ENCODE measurements around the gene HPCAL1. TPM values are rescaled to one million over a fixed set of nuclear protein-coding genes. Genes with fewer than 3 reads are reported as not detected.
A peak's percentile ranks its signal among the peaks of the same experiment; 100 is the strongest.

Gene HPCAL1
- total and polyA plus RNA-seq, 7 experiments from 2014 or later = 44.9 to 137 (median 89.2) TPM

GRCh38 chr2:10471046-10471571 lies 168.4 kb downstream of the HPCAL1 start:
- H3K4me1 ChIP-seq (ENCODE audit: control insufficient read depth in 2 of 2, insufficient read depth in 2 of 2, low read length in 2 of 2) = no peaks in the 10 kb centered on the region
- no peaks in the 10 kb centered on the region for H3K36me3 ChIP-seq (ENCODE audit: control insufficient read depth in 2 of 3, insufficient read depth in 3 of 3, low read length in 3 of 3)
- H3K36me3 Mint-ChIP-seq = no peaks in the 10 kb centered on the region
- H3K4me3 Mint-ChIP-seq = no peak overlapping the region
- no peaks in the 10 kb centered on the region for H3K4me1 Mint-ChIP-seq
- ChIA-PET CTCF (no interaction called here), POLR2A (no interaction called here)
- H3K9me3 ChIP-seq (ENCODE audit: control insufficient read depth in 2 of 3, low read length in 3 of 3) = no peaks in the 10 kb centered on the region
- no peak for ATAC-seq
- H3K27me3 ChIP-seq (ENCODE audit: control insufficient read depth in 2 of 2, insufficient read depth in 2 of 2, low read length in 2 of 2) = no peaks in the 10 kb centered on the region
- no peak for DNase-seq
- H3K4me3 ChIP-seq (ENCODE audit: low read length) = no peak overlapping the region
- no peak overlapping the region for H3K27ac ChIP-seq (ENCODE audit: low read depth, low read length)
- H3K27me3 Mint-ChIP-seq = peaks cover 0 to 3% (median 0%) of the 10 kb centered on the region in 5 donors
- no peaks in the 10 kb centered on the region for H3K9me3 Mint-ChIP-seq
- intact Hi-C loops (cut with micrococcal nuclease) = no loop called here
- H3K27ac Mint-ChIP-seq = no peak overlapping the region

- H3K36me3 ChIP-seq (ENCODE audit: control insufficient read depth in 2 of 3, insufficient read depth in 3 of 3, low read length in 3 of 3) = no peaks in the 10 kb centered on the region
- intact Hi-C loops (cut with micrococcal nuclease) = no loop called here
- no peaks in the 10 kb centered on the region for H3K4me1 ChIP-seq (ENCODE audit: control insufficient read depth in 2 of 2, insufficient read depth in 2 of 2, low read length in 2 of 2)
- ATAC-seq = no peak
- H3K27ac Mint-ChIP-seq = no peak overlapping the region
- no peaks in the 10 kb centered on the region for H3K36me3 Mint-ChIP-seq
- ChIA-PET POLR2A (no interaction called here), CTCF (interaction anchor here (0.6 kb wide), 1 partner anchor 16 kb away, joined by 3 read pairs; no protein-coding TSS in a partner anchor)
- no peaks in the 10 kb centered on the region for H3K9me3 ChIP-seq (ENCODE audit: control insufficient read depth in 2 of 3, low read length in 3 of 3)
- H3K4me3 Mint-ChIP-seq = no peak overlapping the region
- H3K9me3 Mint-ChIP-seq = no peaks in the 10 kb centered on the region
- H3K27ac ChIP-seq (ENCODE audit: low read depth, low read length) = no peak overlapping the region
- H3K4me1 Mint-ChIP-seq = peaks cover 0 to 3% (median 3%) of the 10 kb centered on the region in 7 donors
- H3K27me3 ChIP-seq (ENCODE audit: control insufficient read depth in 2 of 2, insufficient read depth in 2 of 2, low read length in 2 of 2) = no peaks in the 10 kb centered on the region
- DNase-seq = no peak
- H3K4me3 ChIP-seq (ENCODE audit: low read length) = no peak overlapping the region
- H3K27me3 Mint-ChIP-seq = peaks cover 0 to 3% (median 0%) of the 10 kb centered on the region in 5 donors
These were observed 169.3 kb downstream of the HPCAL1 start for GRCh38 chr2:10471955-10472354.

- Mint-ChIP-seq H3K4me1 (peaks cover 6 to 14% (median 7%) of the 10 kb centered on the region in 7 donors), H3K36me3 (no peaks in the 10 kb centered on the region), H3K9me3 (no peaks in the 10 kb centered on the region), H3K27me3 (peaks cover 0 to 3% (median 0%) of the 10 kb centered on the region in 5 donors), H3K4me3 (no peak overlapping the region), H3K27ac (no peak overlapping the region)
- H3K36me3 ChIP-seq (ENCODE audit: control insufficient read depth in 2 of 3, insufficient read depth in 3 of 3, low read length in 3 of 3) = no peaks in the 10 kb centered on the region
- H3K4me1 ChIP-seq (ENCODE audit: control insufficient read depth in 2 of 2, insufficient read depth in 2 of 2, low read length in 2 of 2) = peaks cover 0 to 6% of the 10 kb centered on the region in 2 donors
- DNase-seq = no peak
- no peak for ATAC-seq
- CTCF ChIA-PET = no interaction called here
- H3K27me3 ChIP-seq (ENCODE audit: control insufficient read depth in 2 of 2, insufficient read depth in 2 of 2, low read length in 2 of 2) = no peaks in the 10 kb centered on the region
- H3K9me3 ChIP-seq (ENCODE audit: control insufficient read depth in 2 of 3, low read length in 3 of 3) = no peaks in the 10 kb centered on the region
- H3K4me3 ChIP-seq (ENCODE audit: low read length) = no peak overlapping the region
- no peak overlapping the region for H3K27ac ChIP-seq (ENCODE audit: low read depth, low read length)
- intact Hi-C loops (cut with micrococcal nuclease) = no loop called here
- POLR2A ChIA-PET = no interaction called here
These were observed 170.5 kb downstream of the HPCAL1 start for GRCh38 chr2:10473121-10473756.

- DNase-seq = no peak
- intact Hi-C loops (cut with micrococcal nuclease) = no loop called here
- no peak overlapping the region for H3K27ac Mint-ChIP-seq
These were observed 172.6 kb downstream of the HPCAL1 start for GRCh38 chr2:10475221-10475722.

GRCh38 chr2:10475811-10476660 lies 173.3 kb downstream of the HPCAL1 start:
- Mint-ChIP-seq H3K4me1 (peaks cover 7 to 19% (median 13%) of the 10 kb centered on the region in 7 donors), H3K27me3 (peaks cover 0 to 6% (median 0%) of the 10 kb centered on the region in 5 donors), H3K36me3 (no peaks in the 10 kb centered on the region), H3K9me3 (no peaks in the 10 kb centered on the region), H3K4me3 (no peak overlapping the region), H3K27ac (peak overlapping the region in 1 of 9 donors; percentile 33)
- Histone ChIP-seq H3K9me3 (ENCODE audit: control insufficient read depth in 2 of 3, low read length in 3 of 3) (no peaks in the 10 kb centered on the region), H3K4me1 (ENCODE audit: control insufficient read depth in 2 of 2, insufficient read depth in 2 of 2, low read length in 2 of 2) (peaks cover 0 to 6% of the 10 kb centered on the region in 2 donors), H3K4me3 (ENCODE audit: low read length) (no peak overlapping the region), H3K27ac (ENCODE audit: low read depth, low read length) (no peak overlapping the region), H3K36me3 (ENCODE audit: control insufficient read depth in 2 of 3, insufficient read depth in 3 of 3, low read length in 3 of 3) (no peaks in the 10 kb centered on the region), H3K27me3 (ENCODE audit: control insufficient read depth in 2 of 2, insufficient read depth in 2 of 2, low read length in 2 of 2) (no peaks in the 10 kb centered on the region)
- ChIA-PET CTCF (no interaction called here), POLR2A (no interaction called here)
- intact Hi-C loops (cut with micrococcal nuclease) = no loop called here
- no peak for ATAC-seq
- DNase-seq = no peak

More at GRCh38 chr2:10475221-10475722, 172.6 kb downstream of the HPCAL1 start:
- POLR2A ChIA-PET = no interaction called here
- H3K4me3 Mint-ChIP-seq = no peak overlapping the region
- Histone ChIP-seq H3K4me1 (ENCODE audit: control insufficient read depth in 2 of 2, insufficient read depth in 2 of 2, low read length in 2 of 2) (peaks cover 0 to 6% of the 10 kb centered on the region in 2 donors), H3K4me3 (ENCODE audit: low read length) (no peak overlapping the region), H3K36me3 (ENCODE audit: control insufficient read depth in 2 of 3, insufficient read depth in 3 of 3, low read length in 3 of 3) (no peaks in the 10 kb centered on the region), H3K27me3 (ENCODE audit: control insufficient read depth in 2 of 2, insufficient read depth in 2 of 2, low read length in 2 of 2) (no peaks in the 10 kb centered on the region), H3K9me3 (ENCODE audit: control insufficient read depth in 2 of 3, low read length in 3 of 3) (no peaks in the 10 kb centered on the region), H3K27ac (ENCODE audit: low read depth, low read length) (no peak overlapping the region)
- peaks cover 7 to 18% (median 7%) of the 10 kb centered on the region in 7 donors for H3K4me1 Mint-ChIP-seq
- peaks cover 0 to 3% (median 0%) of the 10 kb centered on the region in 5 donors for H3K27me3 Mint-ChIP-seq
- no peaks in the 10 kb centered on the region for H3K36me3 Mint-ChIP-seq
- ATAC-seq = peak; percentile 19
- H3K9me3 Mint-ChIP-seq = no peaks in the 10 kb centered on the region
- CTCF ChIA-PET = no interaction called here

- ATAC-seq = peak; percentile 24
- Mint-ChIP-seq H3K36me3 (no peaks in the 10 kb centered on the region), H3K4me3 (peak overlapping the region in 1 of 10 donors; percentile 2), H3K4me1 (peaks cover 7 to 20% (median 14%) of the 10 kb centered on the region in 7 donors), H3K27me3 (peaks cover 0 to 11% (median 0%) of the 10 kb centered on the region in 5 donors), H3K27ac (peak overlapping the region in 6 of 9 donors; percentile 6 to 88 (median 52)), H3K9me3 (no peaks in the 10 kb centered on the region)
- Histone ChIP-seq H3K4me1 (ENCODE audit: control insufficient read depth in 2 of 2, insufficient read depth in 2 of 2, low read length in 2 of 2) (peaks cover 0 to 6% of the 10 kb centered on the region in 2 donors), H3K27me3 (ENCODE audit: control insufficient read depth in 2 of 2, insufficient read depth in 2 of 2, low read length in 2 of 2) (no peaks in the 10 kb centered on the region), H3K27ac (ENCODE audit: low read depth, low read length) (no peak overlapping the region), H3K9me3 (ENCODE audit: control insufficient read depth in 2 of 3, low read length in 3 of 3) (no peaks in the 10 kb centered on the region), H3K36me3 (ENCODE audit: control insufficient read depth in 2 of 3, insufficient read depth in 3 of 3, low read length in 3 of 3) (no peaks in the 10 kb centered on the region), H3K4me3 (ENCODE audit: low read length) (no peak overlapping the region)
- intact Hi-C loops (cut with micrococcal nuclease) = no loop called here
- peak in 1 of 9 donors; percentile 7 for DNase-seq
- POLR2A ChIA-PET = no interaction called here
- CTCF ChIA-PET = no interaction called here
These were observed 174.2 kb downstream of the HPCAL1 start for GRCh38 chr2:10476723-10477442.
